ENCODE results near the gene LHFPL2.

Gene LHFPL2

GRCh38 chr5:78546276-78546996 is 102.1 kb downstream of the LHFPL2 start:
- H3K27me3 Mint-ChIP-seq: peaks cover 17% of the 10 kb centered on the region

DNA sequence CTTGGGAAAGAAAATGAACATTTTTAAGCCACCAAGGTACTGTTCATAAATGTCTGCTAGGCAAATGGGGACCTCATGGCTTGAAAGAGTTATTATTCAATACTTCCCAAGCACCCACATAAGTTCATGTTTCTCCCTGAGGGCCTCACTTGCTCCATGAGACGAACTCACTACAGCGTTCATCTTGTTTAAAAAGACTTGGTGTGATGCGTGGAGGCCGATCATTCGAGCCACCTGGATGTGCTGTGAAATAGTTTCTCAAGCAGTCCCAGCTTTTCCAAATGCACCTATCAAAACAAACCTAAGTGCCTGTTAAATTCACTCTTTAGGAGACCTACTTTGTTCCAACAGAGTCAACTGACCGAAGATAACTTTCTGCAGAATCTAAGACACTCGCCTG is 103.2 kb downstream of the LHFPL2 start:
- Mint-ChIP-seq H3K27me3 (peaks cover 17% of the 10 kb centered on the region), H3K36me3 (ENCODE audit: insufficient read depth) (peaks cover 1% of the 10 kb centered on the region), H3K4me3 (no peak overlapping the region), H3K4me1 (no peaks in the 10 kb centered on the region), H3K27ac (ENCODE audit: low read depth) (no peak overlapping the region), H3K9me3 (no peaks in the 10 kb centered on the region)
- no peak for ATAC-seq (replicated peaks; ENCODE audit: extremely low read depth, poor library complexity, severe bottlenecking)
- no peak for DNase-seq (ENCODE audit: low spot score in 2 of 2)

More at GRCh38 chr5:78546276-78546996, 102.1 kb downstream of the LHFPL2 start:
- Mint-ChIP-seq H3K4me1 (no peaks in the 10 kb centered on the region), H3K4me3 (no peak overlapping the region), H3K9me3 (no peaks in the 10 kb centered on the region), H3K27ac (ENCODE audit: low read depth) (no peak overlapping the region), H3K36me3 (ENCODE audit: insufficient read depth) (peaks cover 1% of the 10 kb centered on the region)
- DNase-seq (ENCODE audit: low spot score in 2 of 2) (no peak), ATAC-seq (replicated peaks; ENCODE audit: extremely low read depth, poor library complexity, severe bottlenecking) (no peak)

DNA sequence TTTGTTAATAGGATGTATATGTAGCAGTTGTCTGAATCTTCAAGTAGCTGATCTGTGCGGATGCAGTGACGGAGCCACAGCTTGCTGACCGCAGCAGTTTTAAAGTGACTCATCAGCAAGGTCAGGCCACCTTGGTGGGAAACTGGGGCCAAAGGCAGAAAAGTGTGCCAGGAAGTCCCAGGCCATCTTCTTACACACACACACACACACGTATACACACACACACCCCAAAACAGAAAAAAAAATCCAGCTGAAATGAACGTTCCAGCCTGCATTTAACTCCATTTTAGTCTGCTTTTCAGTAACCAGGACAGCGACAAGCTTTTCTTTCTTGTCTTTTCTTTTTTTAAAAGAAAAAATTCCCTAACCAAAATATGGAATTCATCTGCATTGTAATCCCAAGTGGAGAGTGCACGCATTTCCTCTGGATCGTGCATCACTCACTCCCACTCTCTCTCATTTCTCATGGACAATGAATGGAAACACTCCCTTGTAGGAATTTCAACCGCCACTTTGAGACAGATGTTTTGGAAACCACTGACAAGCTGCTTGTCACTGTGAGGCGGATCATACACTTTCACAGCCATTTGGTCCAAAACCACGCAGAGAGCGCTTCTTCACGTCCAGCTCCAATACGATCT is 103.9 kb downstream of the LHFPL2 start:
- ATAC-seq (replicated peaks; ENCODE audit: extremely low read depth, poor library complexity, severe bottlenecking): no peak
- Mint-ChIP-seq H3K4me3 (no peak overlapping the region), H3K9me3 (no peaks in the 10 kb centered on the region), H3K27ac (ENCODE audit: low read depth) (no peak overlapping the region), H3K36me3 (ENCODE audit: insufficient read depth) (peaks cover 1% of the 10 kb centered on the region), H3K27me3 (peaks cover 17% of the 10 kb centered on the region), H3K4me1 (no peaks in the 10 kb centered on the region)
- DNase-seq (ENCODE audit: low spot score in 2 of 2): no peak

- Mint-ChIP-seq H3K4me1 (no peaks in the 10 kb centered on the region), H3K4me3 (no peak overlapping the region), H3K36me3 (ENCODE audit: insufficient read depth) (peaks cover 1% of the 10 kb centered on the region), H3K27me3 (peaks cover 17% of the 10 kb centered on the region), H3K9me3 (no peaks in the 10 kb centered on the region), H3K27ac (ENCODE audit: low read depth) (no peak overlapping the region)
- ATAC-seq (replicated peaks; ENCODE audit: extremely low read depth, poor library complexity, severe bottlenecking) (no peak), DNase-seq (ENCODE audit: low spot score in 2 of 2) (no peak)
Measured at GRCh38 chr5:78543916-78544315, 104.7 kb downstream of the LHFPL2 start.

DNA sequence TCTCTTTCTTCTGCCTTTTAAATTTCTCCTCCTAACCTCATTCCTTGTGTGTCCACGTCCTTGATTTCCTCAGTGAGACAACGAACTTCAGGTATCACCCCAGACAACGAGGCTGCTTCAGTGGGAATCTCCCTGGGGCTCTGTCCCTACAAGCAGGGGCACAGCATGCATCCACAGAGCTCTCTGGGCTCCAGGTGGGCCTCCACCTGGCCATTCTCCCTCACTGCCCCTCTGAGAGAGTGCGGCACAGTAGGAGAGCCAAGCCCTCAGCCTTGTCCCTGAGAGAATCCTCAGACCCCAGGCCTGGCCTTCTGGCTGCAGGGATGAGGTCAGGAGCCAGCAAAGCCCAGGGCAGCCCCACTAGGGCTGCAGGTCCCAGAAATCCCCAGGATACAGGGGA is 105.3 kb downstream of the LHFPL2 start:
- Mint-ChIP-seq H3K4me1 (no peaks in the 10 kb centered on the region), H3K4me3 (no peak overlapping the region), H3K36me3 (ENCODE audit: insufficient read depth) (peaks cover 1% of the 10 kb centered on the region), H3K27me3 (peaks cover 17% of the 10 kb centered on the region), H3K27ac (ENCODE audit: low read depth) (no peak overlapping the region), H3K9me3 (no peaks in the 10 kb centered on the region)
- ATAC-seq (replicated peaks; ENCODE audit: extremely low read depth, poor library complexity, severe bottlenecking) (no peak), DNase-seq (ENCODE audit: low spot score in 2 of 2) (no peak)

GRCh38 chr5:78542321-78542840 is 106.2 kb downstream of the LHFPL2 start:
- Mint-ChIP-seq H3K9me3 (no peaks in the 10 kb centered on the region), H3K36me3 (ENCODE audit: insufficient read depth) (peaks cover 1% of the 10 kb centered on the region), H3K4me1 (no peaks in the 10 kb centered on the region), H3K4me3 (no peak overlapping the region), H3K27me3 (peaks cover 23% of the 10 kb centered on the region), H3K27ac (ENCODE audit: low read depth) (no peak overlapping the region)
- ATAC-seq (replicated peaks; ENCODE audit: extremely low read depth, poor library complexity, severe bottlenecking): no peak
- DNase-seq (ENCODE audit: low spot score in 2 of 2): no peak

DNA sequence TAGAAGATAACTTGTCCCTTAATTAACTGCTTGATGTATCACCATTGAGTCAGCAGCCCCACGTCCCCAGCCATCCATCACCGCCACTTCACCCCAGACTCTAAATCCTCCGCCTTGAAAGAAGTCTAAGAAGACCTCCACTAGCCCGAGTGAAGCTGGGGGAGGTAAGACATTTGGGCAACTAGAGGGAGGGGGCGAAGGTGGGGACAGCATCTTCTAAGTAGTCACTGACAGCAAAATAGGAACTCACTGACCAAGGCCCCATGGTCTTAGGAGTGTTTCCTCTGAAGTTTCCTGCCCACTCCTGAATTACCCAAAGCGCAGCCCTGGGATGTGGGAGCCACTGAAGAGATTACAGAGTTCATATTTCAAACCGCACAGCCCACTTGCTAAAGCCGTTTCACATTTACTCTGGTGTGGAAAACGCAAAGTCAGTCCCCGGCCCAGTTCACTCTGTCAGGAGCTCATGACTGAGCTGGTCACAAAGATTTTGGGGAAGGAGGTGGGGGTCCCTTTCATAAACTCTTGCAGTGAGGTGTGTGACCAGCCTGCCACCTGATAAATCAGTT is 107.4 kb downstream of the LHFPL2 start:
- Mint-ChIP-seq H3K36me3 (ENCODE audit: insufficient read depth) (peaks cover 1% of the 10 kb centered on the region), H3K4me1 (no peaks in the 10 kb centered on the region), H3K4me3 (no peak overlapping the region), H3K9me3 (no peaks in the 10 kb centered on the region), H3K27me3 (peaks cover 35% of the 10 kb centered on the region), H3K27ac (ENCODE audit: low read depth) (no peak overlapping the region)
- ATAC-seq (replicated peaks; ENCODE audit: extremely low read depth, poor library complexity, severe bottlenecking) (no peak), DNase-seq (ENCODE audit: low spot score in 2 of 2) (no peak)

DNA sequence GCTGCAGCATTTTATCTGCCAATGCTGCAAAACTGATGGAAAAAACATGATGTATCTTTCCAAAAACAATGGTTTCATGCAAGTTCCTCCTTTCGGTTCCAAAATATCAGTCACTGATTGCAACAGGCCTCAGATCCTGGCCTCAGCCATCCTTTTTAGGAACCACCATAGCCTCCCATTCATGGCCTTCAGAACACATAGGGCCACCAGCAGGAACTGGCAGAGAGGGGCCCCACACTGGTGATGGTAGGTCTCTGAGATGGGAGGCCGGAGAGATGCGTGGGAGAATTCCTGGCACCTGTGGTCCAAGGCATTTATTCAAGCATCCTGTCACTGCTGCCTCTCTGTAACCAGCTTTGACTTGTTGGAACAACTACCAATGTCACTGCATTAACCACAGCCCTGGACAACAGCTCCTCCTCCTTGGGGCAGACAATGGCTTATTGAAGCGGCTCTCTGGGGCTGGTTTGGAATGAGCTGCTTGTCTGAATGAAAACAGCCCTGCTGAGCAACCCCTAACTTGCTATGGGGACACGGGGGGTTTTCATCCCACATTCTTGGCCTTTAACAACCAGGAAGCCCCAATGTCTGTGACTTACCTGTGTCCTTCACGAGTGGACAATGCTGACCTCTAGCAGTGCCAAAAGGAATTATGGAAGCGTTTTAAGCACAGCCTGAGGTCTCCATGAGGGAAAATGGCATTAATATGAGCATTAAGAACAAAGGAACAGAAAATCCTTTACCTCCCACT is 108.1 kb downstream of the LHFPL2 start:
- no peak overlapping the region for H3K4me3 Mint-ChIP-seq
- ATAC-seq (replicated peaks; ENCODE audit: extremely low read depth, poor library complexity, severe bottlenecking) (no peak), DNase-seq (ENCODE audit: low spot score in 2 of 2) (no peak)
- peaks cover 41% of the 10 kb centered on the region for H3K27me3 Mint-ChIP-seq
- peaks cover 1% of the 10 kb centered on the region for H3K36me3 Mint-ChIP-seq (ENCODE audit: insufficient read depth)
- no peaks in the 10 kb centered on the region for H3K4me1 Mint-ChIP-seq
- no peaks in the 10 kb centered on the region for H3K9me3 Mint-ChIP-seq
- no peak overlapping the region for H3K27ac Mint-ChIP-seq (ENCODE audit: low read depth)

GRCh38 chr5:78538240-78538850 is 110.2 kb downstream of the LHFPL2 start:
- Mint-ChIP-seq H3K27ac (ENCODE audit: low read depth) (no peak overlapping the region), H3K36me3 (ENCODE audit: insufficient read depth) (no peaks in the 10 kb centered on the region), H3K27me3 (peaks cover 38% of the 10 kb centered on the region), H3K4me1 (no peaks in the 10 kb centered on the region), H3K4me3 (no peak overlapping the region), H3K9me3 (no peaks in the 10 kb centered on the region)
- ATAC-seq (replicated peaks; ENCODE audit: extremely low read depth, poor library complexity, severe bottlenecking) (no peak), DNase-seq (ENCODE audit: low spot score in 2 of 2) (no peak)

DNA sequence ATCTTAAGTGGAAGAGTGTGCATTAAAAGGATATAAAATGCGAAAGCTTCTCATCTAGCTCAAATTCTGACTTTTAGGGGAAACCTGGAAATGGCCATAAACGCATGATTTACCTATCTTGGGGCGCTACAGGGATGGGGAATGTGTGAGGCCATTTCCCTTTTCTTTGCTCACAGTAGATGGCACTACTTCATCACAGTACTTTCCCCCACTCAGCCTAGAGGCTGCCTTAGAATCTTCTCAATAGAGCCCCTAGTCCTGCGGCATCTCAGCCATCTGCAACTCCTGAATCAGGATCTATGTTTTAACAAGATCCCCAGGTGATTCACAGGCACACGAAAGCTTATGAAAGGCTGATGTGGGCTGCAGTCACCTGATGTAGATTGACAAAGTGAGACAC is 110.8 kb downstream of the LHFPL2 start:
- Mint-ChIP-seq H3K4me1 (no peaks in the 10 kb centered on the region), H3K27me3 (peaks cover 36% of the 10 kb centered on the region), H3K4me3 (no peak overlapping the region), H3K36me3 (ENCODE audit: insufficient read depth) (no peaks in the 10 kb centered on the region), H3K9me3 (no peaks in the 10 kb centered on the region), H3K27ac (ENCODE audit: low read depth) (no peak overlapping the region)
- DNase-seq (ENCODE audit: low spot score in 2 of 2) (no peak), ATAC-seq (replicated peaks; ENCODE audit: extremely low read depth, poor library complexity, severe bottlenecking) (no peak)

- H3K4me1 Mint-ChIP-seq: no peaks in the 10 kb centered on the region
Measured at GRCh38 chr5:78537411-78537810, 111.2 kb downstream of the LHFPL2 start.

DNA sequence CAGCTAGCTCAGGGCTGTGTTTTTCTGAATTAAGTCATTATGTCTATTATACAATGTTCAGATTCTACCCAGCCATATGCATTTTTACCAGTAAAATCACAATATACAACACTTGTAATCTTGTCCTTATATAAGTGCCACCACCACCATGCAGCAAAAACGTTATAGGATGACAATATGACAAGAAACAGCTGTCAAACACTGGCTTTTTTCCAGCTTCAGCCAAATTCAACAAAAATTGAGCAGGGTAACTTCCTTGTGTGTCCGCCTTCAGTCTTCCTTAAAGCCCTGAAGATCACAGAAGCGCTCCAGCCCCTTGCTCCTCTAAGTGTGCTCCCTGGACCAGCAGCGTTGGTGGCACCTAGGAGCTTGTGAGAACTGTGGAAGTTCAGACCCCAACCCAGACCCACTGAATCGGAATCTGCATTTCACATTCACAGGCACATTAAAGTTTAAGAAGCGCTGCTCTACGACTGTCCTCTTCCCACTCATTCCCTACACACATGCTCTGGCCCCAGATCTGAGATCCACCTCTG is 111.8 kb downstream of the LHFPL2 start:
- Mint-ChIP-seq H3K27me3 (peaks cover 29% of the 10 kb centered on the region), H3K4me1 (no peaks in the 10 kb centered on the region), H3K9me3 (no peaks in the 10 kb centered on the region), H3K27ac (ENCODE audit: low read depth) (no peak overlapping the region), H3K36me3 (ENCODE audit: insufficient read depth) (no peaks in the 10 kb centered on the region), H3K4me3 (no peak overlapping the region)
- ATAC-seq (replicated peaks; ENCODE audit: extremely low read depth, poor library complexity, severe bottlenecking) (no peak), DNase-seq (ENCODE audit: low spot score in 2 of 2) (no peak)

More at GRCh38 chr5:78537411-78537810, 111.2 kb downstream of the LHFPL2 start:
- H3K4me3 Mint-ChIP-seq: no peak overlapping the region
- no peak for DNase-seq (ENCODE audit: low spot score in 2 of 2)
- H3K36me3 Mint-ChIP-seq (ENCODE audit: insufficient read depth): no peaks in the 10 kb centered on the region
- H3K27ac Mint-ChIP-seq (ENCODE audit: low read depth): no peak overlapping the region
- peaks cover 32% of the 10 kb centered on the region for H3K27me3 Mint-ChIP-seq
- no peaks in the 10 kb centered on the region for H3K9me3 Mint-ChIP-seq
- no peak for ATAC-seq (replicated peaks; ENCODE audit: extremely low read depth, poor library complexity, severe bottlenecking)

Measured in central memory CD8-positive, alpha-beta T cell (primary cell).